ENCODE results near the gene CHRNG.

CHRNG gene

DNA sequence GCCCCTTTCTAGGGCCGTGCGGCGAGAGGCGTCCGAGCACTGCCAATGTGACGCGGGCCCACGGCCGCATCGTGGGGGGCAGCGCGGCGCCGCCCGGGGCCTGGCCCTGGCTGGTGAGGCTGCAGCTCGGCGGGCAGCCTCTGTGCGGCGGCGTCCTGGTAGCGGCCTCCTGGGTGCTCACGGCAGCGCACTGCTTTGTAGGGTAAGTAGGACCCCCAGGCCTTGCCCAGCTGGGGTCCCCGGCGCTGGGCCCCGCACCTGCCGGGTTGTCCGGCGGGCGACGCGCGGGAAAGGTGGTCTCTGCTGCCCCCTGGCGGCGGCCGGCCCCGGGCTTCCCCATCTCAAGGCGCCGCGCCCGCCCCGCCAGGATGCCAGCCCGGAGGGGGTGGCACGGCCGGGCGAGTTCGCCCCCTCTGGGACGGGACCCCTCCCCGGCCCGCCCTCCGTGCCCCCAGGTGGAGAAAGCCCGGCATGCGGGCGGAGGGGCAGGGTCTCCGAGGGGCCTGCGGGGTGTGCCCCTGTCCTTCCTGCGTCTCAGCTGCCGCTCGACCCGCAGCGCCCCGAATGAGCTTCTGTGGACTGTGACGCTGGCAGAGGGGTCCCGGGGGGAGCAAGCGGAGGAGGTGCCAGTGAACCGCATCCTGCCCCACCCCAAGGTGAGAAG is 17.4 kb upstream of the CHRNG start:
- H3K36me3 ChIP-seq (ENCODE audit: insufficient read depth, low read length), result no peaks in the 10 kb centered on the region
- no peak for TF ChIP-seq EZH2phosphoT487 (IDR thresholded peaks at IDR 0.05; ENCODE audit: borderline replicate concordance)
- TF ChIP-seq, protein P1, sequence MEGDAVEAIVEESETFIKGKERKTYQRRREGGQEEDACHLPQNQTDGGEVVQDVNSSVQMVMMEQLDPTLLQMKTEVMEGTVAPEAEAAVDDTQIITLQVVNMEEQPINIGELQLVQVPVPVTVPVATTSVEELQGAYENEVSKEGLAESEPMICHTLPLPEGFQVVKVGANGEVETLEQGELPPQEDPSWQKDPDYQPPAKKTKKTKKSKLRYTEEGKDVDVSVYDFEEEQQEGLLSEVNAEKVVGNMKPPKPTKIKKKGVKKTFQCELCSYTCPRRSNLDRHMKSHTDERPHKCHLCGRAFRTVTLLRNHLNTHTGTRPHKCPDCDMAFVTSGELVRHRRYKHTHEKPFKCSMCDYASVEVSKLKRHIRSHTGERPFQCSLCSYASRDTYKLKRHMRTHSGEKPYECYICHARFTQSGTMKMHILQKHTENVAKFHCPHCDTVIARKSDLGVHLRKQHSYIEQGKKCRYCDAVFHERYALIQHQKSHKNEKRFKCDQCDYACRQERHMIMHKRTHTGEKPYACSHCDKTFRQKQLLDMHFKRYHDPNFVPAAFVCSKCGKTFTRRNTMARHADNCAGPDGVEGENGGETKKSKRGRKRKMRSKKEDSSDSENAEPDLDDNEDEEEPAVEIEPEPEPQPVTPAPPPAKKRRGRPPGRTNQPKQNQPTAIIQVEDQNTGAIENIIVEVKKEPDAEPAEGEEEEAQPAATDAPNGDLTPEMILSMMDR (conservative IDR thresholded peaks at IDR 0.05; ENCODE audit: low read length), result peak; percentile 65
- H3K9me3 ChIP-seq (ENCODE audit: insufficient read depth, low read depth, low read length), result no peaks in the 10 kb centered on the region
- no peaks in the 10 kb centered on the region for H4K20me1 ChIP-seq (ENCODE audit: insufficient read depth, low read length, poor library complexity, severe bottlenecking)
- no peak overlapping the region for H3K4me3 ChIP-seq (ENCODE audit: low read length, poor library complexity, severe bottlenecking)
- no peak overlapping the region for H3K4me2 ChIP-seq (ENCODE audit: low read depth, low read length, poor library complexity, severe bottlenecking)
- H3F3A ChIP-seq (ENCODE audit: low read depth), result no peaks in the 10 kb centered on the region
- H3K79me2 ChIP-seq (ENCODE audit: insufficient read depth, low read length), result no peaks in the 10 kb centered on the region
- H2AFZ ChIP-seq (ENCODE audit: low read length), result no peak overlapping the region
- H3K4me1 ChIP-seq (ENCODE audit: insufficient read depth, low read length, poor library complexity, severe bottlenecking), result no peaks in the 10 kb centered on the region
- H3K9ac ChIP-seq (ENCODE audit: low read depth, low read length, poor library complexity, severe bottlenecking), result no peak overlapping the region
- H3K9me2 ChIP-seq (replicated peaks; ENCODE audit: low read depth, low read length), result no peaks in the 10 kb centered on the region
- no peaks in the 10 kb centered on the region for H3K27me3 ChIP-seq (ENCODE audit: insufficient read depth, low read length, poor library complexity, severe bottlenecking)

DNA sequence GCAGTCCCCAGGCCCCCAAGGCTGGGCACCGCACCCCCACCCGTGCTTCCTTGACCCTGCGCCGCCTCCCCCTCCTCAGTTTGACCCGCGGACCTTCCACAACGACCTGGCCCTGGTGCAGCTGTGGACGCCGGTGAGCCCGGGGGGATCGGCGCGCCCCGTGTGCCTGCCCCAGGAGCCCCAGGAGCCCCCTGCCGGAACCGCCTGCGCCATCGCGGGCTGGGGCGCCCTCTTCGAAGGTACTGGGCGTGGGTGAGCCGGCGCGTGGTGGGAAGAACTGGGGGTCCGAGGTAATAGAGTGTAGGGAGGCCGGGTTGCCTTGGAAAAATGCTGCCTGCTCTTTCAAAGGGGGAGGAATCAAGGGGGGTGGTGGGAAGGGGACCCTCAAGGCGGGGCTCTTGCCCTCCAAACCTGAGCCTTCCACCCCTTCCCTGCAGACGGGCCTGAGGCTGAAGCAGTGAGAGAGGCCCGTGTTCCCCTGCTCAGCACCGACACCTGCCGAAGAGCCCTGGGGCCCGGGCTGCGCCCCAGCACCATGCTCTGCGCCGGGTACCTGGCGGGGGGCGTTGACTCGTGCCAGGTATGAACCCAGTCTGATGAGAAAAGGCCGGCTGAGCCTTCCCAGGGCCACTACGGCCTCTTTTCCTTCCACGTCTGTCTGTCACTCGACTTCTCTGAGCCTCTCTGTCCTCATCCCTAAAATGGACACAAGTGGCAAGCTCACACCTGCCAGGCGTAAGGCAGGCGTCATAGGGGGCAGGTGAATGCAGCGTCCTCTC is 16.7 kb upstream of the CHRNG start:
- Histone ChIP-seq H3K4me1 (ENCODE audit: insufficient read depth, low read length, poor library complexity, severe bottlenecking) (no peaks in the 10 kb centered on the region), H3K4me2 (ENCODE audit: low read depth, low read length, poor library complexity, severe bottlenecking) (no peak overlapping the region), H2AFZ (ENCODE audit: low read length) (no peak overlapping the region), H3K9ac (ENCODE audit: low read depth, low read length, poor library complexity, severe bottlenecking) (no peak overlapping the region), H3K4me3 (ENCODE audit: low read length, poor library complexity, severe bottlenecking) (no peak overlapping the region), H3K27me3 (ENCODE audit: insufficient read depth, low read length, poor library complexity, severe bottlenecking) (no peaks in the 10 kb centered on the region), H4K20me1 (ENCODE audit: insufficient read depth, low read length, poor library complexity, severe bottlenecking) (no peaks in the 10 kb centered on the region), H3K36me3 (ENCODE audit: insufficient read depth, low read length) (no peaks in the 10 kb centered on the region), H3K9me3 (ENCODE audit: insufficient read depth, low read depth, low read length) (no peaks in the 10 kb centered on the region), H3F3A (ENCODE audit: low read depth) (no peaks in the 10 kb centered on the region), H3K9me2 (replicated peaks; ENCODE audit: low read depth, low read length) (no peaks in the 10 kb centered on the region), H3K79me2 (ENCODE audit: insufficient read depth, low read length) (no peaks in the 10 kb centered on the region)
- TF ChIP-seq, protein P1 (conservative IDR thresholded peaks at IDR 0.05; ENCODE audit: low read length), result no peak
- TF ChIP-seq EZH2phosphoT487 (IDR thresholded peaks at IDR 0.05; ENCODE audit: borderline replicate concordance), result no peak

DNA sequence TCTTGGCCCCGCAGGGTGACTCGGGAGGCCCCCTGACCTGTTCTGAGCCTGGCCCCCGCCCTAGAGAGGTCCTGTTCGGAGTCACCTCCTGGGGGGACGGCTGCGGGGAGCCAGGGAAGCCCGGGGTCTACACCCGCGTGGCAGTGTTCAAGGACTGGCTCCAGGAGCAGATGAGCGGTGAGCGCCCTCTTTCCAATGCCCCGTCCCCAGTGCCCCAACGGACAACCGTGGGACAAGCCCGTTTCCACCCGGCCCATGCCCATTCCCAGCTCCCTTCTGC is 16.1 kb upstream of the CHRNG start:
- Histone ChIP-seq H3K27me3 (ENCODE audit: insufficient read depth, low read length, poor library complexity, severe bottlenecking) (no peaks in the 10 kb centered on the region), H3K4me3 (ENCODE audit: low read length, poor library complexity, severe bottlenecking) (no peak overlapping the region), H3K9ac (ENCODE audit: low read depth, low read length, poor library complexity, severe bottlenecking) (no peak overlapping the region), H3K4me2 (ENCODE audit: low read depth, low read length, poor library complexity, severe bottlenecking) (no peak overlapping the region), H4K20me1 (ENCODE audit: insufficient read depth, low read length, poor library complexity, severe bottlenecking) (no peaks in the 10 kb centered on the region), H3K36me3 (ENCODE audit: insufficient read depth, low read length) (no peaks in the 10 kb centered on the region), H3K4me1 (ENCODE audit: insufficient read depth, low read length, poor library complexity, severe bottlenecking) (no peaks in the 10 kb centered on the region), H3K9me3 (ENCODE audit: insufficient read depth, low read depth, low read length) (no peaks in the 10 kb centered on the region), H3F3A (ENCODE audit: low read depth) (no peaks in the 10 kb centered on the region), H3K79me2 (ENCODE audit: insufficient read depth, low read length) (no peaks in the 10 kb centered on the region), H2AFZ (ENCODE audit: low read length) (no peak overlapping the region), H3K9me2 (replicated peaks; ENCODE audit: low read depth, low read length) (no peaks in the 10 kb centered on the region)
- TF ChIP-seq, protein P1 (conservative IDR thresholded peaks at IDR 0.05; ENCODE audit: low read length), result no peak
- TF ChIP-seq EZH2phosphoT487 (IDR thresholded peaks at IDR 0.05; ENCODE audit: borderline replicate concordance), result no peak

Measured in Loucy (cell line).